ENCODE measurements around the gene SCFD2. TPM values are rescaled to one million over a fixed set of nuclear protein-coding genes. Genes with fewer than 3 reads are reported as not detected.

Gene SCFD2
- total and polyA plus RNA-seq, 2 experiments from 2014 or later = 13.2 to 15.9 TPM

- Histone ChIP-seq H3K9me3 (ENCODE audit: low read depth) (no peaks in the 10 kb centered on the region), H3K27me3 (no peaks in the 10 kb centered on the region), H3K27ac (no peak overlapping the region), H3K36me3 (no peaks in the 10 kb centered on the region), H3K4me3 (no peak overlapping the region), H3K4me1 (ENCODE audit: low read depth) (peaks cover 5% of the 10 kb centered on the region)
- TF ChIP-seq, protein P1, sequence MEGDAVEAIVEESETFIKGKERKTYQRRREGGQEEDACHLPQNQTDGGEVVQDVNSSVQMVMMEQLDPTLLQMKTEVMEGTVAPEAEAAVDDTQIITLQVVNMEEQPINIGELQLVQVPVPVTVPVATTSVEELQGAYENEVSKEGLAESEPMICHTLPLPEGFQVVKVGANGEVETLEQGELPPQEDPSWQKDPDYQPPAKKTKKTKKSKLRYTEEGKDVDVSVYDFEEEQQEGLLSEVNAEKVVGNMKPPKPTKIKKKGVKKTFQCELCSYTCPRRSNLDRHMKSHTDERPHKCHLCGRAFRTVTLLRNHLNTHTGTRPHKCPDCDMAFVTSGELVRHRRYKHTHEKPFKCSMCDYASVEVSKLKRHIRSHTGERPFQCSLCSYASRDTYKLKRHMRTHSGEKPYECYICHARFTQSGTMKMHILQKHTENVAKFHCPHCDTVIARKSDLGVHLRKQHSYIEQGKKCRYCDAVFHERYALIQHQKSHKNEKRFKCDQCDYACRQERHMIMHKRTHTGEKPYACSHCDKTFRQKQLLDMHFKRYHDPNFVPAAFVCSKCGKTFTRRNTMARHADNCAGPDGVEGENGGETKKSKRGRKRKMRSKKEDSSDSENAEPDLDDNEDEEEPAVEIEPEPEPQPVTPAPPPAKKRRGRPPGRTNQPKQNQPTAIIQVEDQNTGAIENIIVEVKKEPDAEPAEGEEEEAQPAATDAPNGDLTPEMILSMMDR (IDR thresholded peaks at IDR 0.05; ENCODE audit: low read depth, low read length) = no peak
- DNase-seq (ENCODE audit: low read depth in 1 of 2, low spot score in 1 of 2) = no peak
Observed at GRCh38 chr4:53094040-53094439, 271.8 kb downstream of the SCFD2 start.

GRCh38 chr4:53089936-53090729 is 275.7 kb downstream of the SCFD2 start:
- Histone ChIP-seq H3K4me3 (no peak overlapping the region), H3K9me3 (ENCODE audit: low read depth) (no peaks in the 10 kb centered on the region), H3K27ac (no peak overlapping the region), H3K4me1 (ENCODE audit: low read depth) (peaks cover 5% of the 10 kb centered on the region), H3K27me3 (no peaks in the 10 kb centered on the region), H3K36me3 (no peaks in the 10 kb centered on the region)
- TF ChIP-seq, protein P1 (IDR thresholded peaks at IDR 0.05; ENCODE audit: low read depth, low read length) = no peak
- peak in 1 of 2 donors; percentile 60 for DNase-seq (ENCODE audit: low read depth in 1 of 2, low spot score in 1 of 2)

DNA sequence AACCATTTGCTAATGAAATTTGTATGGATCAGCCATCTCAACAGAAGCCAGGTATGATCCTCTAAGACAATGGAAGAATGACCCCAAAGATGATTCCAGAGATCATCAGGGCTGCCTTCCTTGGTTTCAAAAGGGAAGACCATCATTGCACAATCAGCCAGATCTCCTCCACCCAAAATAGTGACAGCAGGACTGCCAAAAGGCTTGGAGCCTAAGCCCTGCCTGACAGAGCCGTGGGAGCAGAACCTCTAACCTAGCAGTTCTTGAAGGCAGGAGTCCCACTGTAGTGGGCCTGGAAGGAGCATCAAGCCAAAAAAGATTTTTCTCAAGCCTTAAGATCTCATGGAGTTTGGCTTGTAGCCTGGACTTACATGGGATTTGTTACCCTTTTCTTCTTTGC is 277.7 kb downstream of the SCFD2 start:
- Histone ChIP-seq H3K36me3 (no peaks in the 10 kb centered on the region), H3K4me3 (no peak overlapping the region), H3K9me3 (ENCODE audit: low read depth) (no peaks in the 10 kb centered on the region), H3K27me3 (no peaks in the 10 kb centered on the region), H3K4me1 (ENCODE audit: low read depth) (peaks cover 5% of the 10 kb centered on the region), H3K27ac (no peak overlapping the region)
- TF ChIP-seq, protein P1 (IDR thresholded peaks at IDR 0.05; ENCODE audit: low read depth, low read length) = no peak
- no peak for DNase-seq (ENCODE audit: low read depth in 1 of 2, low spot score in 1 of 2)

GRCh38 chr4:53076374-53076958 is 289.4 kb downstream of the SCFD2 start:
- H3K27me3 ChIP-seq = no peaks in the 10 kb centered on the region
- TF ChIP-seq, protein P1 (IDR thresholded peaks at IDR 0.05; ENCODE audit: low read depth, low read length) = no peak
- H3K4me1 ChIP-seq (ENCODE audit: low read depth) = peaks cover 24% of the 10 kb centered on the region
- H3K36me3 ChIP-seq = no peaks in the 10 kb centered on the region
- H3K9me3 ChIP-seq (ENCODE audit: low read depth) = no peaks in the 10 kb centered on the region
- DNase-seq (ENCODE audit: low read depth in 1 of 2, low spot score in 1 of 2) = peak in 1 of 2 donors; percentile 80
- H3K4me3 ChIP-seq = no peak overlapping the region
- peak overlapping the region; percentile 73 for H3K27ac ChIP-seq

DNA sequence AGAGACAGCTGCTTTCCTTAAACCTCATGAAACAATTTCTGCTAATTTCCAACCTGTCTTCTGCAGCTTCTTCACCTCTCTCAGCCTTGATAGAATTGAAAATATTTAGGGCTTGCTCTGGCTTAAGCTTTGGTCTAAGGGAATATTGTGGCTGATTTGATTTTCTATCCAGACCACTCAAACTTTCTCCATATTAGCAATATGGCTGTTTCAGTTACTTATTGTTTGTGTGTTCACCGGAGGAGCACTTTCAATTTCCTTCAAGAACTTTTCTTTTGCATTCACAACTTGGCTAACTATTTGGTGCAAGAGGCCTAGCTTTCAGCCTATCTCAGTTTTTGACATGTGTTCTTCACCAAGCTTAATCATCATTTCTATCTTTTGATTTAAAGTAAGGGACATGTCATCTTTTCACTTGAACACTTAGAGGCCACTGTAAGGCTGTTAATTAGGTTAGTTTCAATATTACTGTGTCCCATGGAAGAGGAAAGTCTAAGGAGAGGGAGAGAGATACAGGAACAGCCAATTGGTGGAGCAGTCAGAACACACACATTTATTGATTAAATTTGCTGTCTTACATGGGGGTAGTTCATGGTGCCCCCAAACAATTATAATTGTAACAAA is 290.6 kb downstream of the SCFD2 start:
- peaks cover 24% of the 10 kb centered on the region for H3K4me1 ChIP-seq (ENCODE audit: low read depth)
- H3K27ac ChIP-seq = no peak overlapping the region
- no peaks in the 10 kb centered on the region for H3K27me3 ChIP-seq
- no peak for DNase-seq (ENCODE audit: low read depth in 1 of 2, low spot score in 1 of 2)
- TF ChIP-seq, protein P1 (IDR thresholded peaks at IDR 0.05; ENCODE audit: low read depth, low read length) = no peak
- H3K36me3 ChIP-seq = no peaks in the 10 kb centered on the region
- H3K9me3 ChIP-seq (ENCODE audit: low read depth) = no peaks in the 10 kb centered on the region
- no peak overlapping the region for H3K4me3 ChIP-seq

Data from cardiac muscle cell (in vitro differentiated cells and primary cell).